Smooth muscle cell (in vitro differentiated cells): ENCODE measurements around the gene PITX3. TPM values are rescaled to one million over a fixed set of nuclear protein-coding genes. Genes with fewer than 3 reads are reported as not detected.

Experiments
- DNase-seq: peaks from one replicate; lab custom pipeline; 2025; ENCODE audit not compliant: unreplicated experiment; lab: John Stamatoyannopoulos, UW
- H2AFZ ChIP-seq: fragments of 200-600 bp; sonication (generic); 2 replicates; pipeline ENCODE4 v1.6.0; 2016; ENCODE audit warnings: antibody characterized with exemption, low read depth, mild to moderate bottlenecking
- H3F3A ChIP-seq: fragments of 200-600 bp; sonication (generic); 2 replicates; pipeline ENCODE4 v1.6.0; 2017; ENCODE audit warnings: antibody characterized with exemption, low read depth
- H3K27ac ChIP-seq: fragments of 200-600 bp; sonication (generic); 2 replicates; pipeline ENCODE4 v1.5.1; 2016; ENCODE audit warnings: low read depth, mild to moderate bottlenecking
- H3K27me3 ChIP-seq: fragments of 200-600 bp; sonication (generic); 2 replicates; pipeline ENCODE4 v1.6.1; 2016; ENCODE audit warnings: low read depth, mild to moderate bottlenecking
- H3K36me3 ChIP-seq: fragments of 200-600 bp; sonication (generic); 2 replicates; pipeline ENCODE4 v1.5.1; 2016; ENCODE audit warnings: low read depth
- H3K4me1 ChIP-seq: fragments of 200-600 bp; sonication (generic); 2 replicates; pipeline ENCODE4 v1.5.1; 2016; ENCODE audit warnings: low read depth
- H3K4me2 ChIP-seq: fragments of 200-600 bp; sonication (generic); 2 replicates; pipeline ENCODE4 v1.6.0; 2016; ENCODE audit warnings: mild to moderate bottlenecking
- H3K4me3 ChIP-seq: fragments of 200-600 bp; sonication (generic); 2 replicates; pipeline ENCODE4 v1.5.1; 2016; ENCODE audit warnings: mild to moderate bottlenecking
- H3K79me2 ChIP-seq: fragments of 200-600 bp; sonication (generic); 2 replicates; pipeline ENCODE4 v1.6.0; 2016; ENCODE audit warnings: low read depth, mild to moderate bottlenecking
- H3K9ac ChIP-seq: fragments of 200-600 bp; sonication (generic); 2 replicates; pipeline ENCODE4 v1.6.0; 2016; ENCODE audit warnings: low read depth
- H3K9me3 ChIP-seq: fragments of 200-600 bp; sonication (generic); replicated peaks from 2 replicates; pipeline ENCODE4 v1.5.1; 2016; ENCODE audit warnings: low read depth
- H4K20me1 ChIP-seq: fragments of 200-600 bp; sonication (generic); 2 replicates; pipeline ENCODE4 v1.6.0; 2016; ENCODE audit warnings: low read depth
- WGBS: methylation state at CpG from one replicate; pipeline ENCODE4 v1.1.7; 2016; ENCODE audit warnings: low lambda C conversion rate; 5-methylcytosine and 5-hydroxymethylcytosine counted together
- polyA plus RNA-seq: library from polyadenylated mRNA; unstranded; fragments of >200 nt; fragmentation: Nextera tagmentation; extraction: Ambion mirVana; gene quantifications from 2 replicates; pipeline ENCODE4 v1.2.1, GENCODE V29; 2016
- total RNA-seq: library from RNA; depleted of rRNA; stranded (reverse); fragments of >200 nt; gene quantifications from 2 replicates; pipeline ENCODE4 v1.2.3, GENCODE V29; 2014
- TF ChIP-seq, protein P1 (sequence below): fragments of 200-600 bp; sonication (generic); IDR thresholded peaks from 2 replicates; pipeline ENCODE4 v1.5.1; 2017; ENCODE audit warnings: borderline replicate concordance, mild to moderate bottlenecking, antibody characterized with exemption; ENCODE audit not compliant: insufficient read depth, poor library complexity, severe bottlenecking

The PITX3 gene
- total and polyA plus RNA-seq, 2 experiments from 2014 or later: 2.0 TPM; not detected in 1

DNA sequence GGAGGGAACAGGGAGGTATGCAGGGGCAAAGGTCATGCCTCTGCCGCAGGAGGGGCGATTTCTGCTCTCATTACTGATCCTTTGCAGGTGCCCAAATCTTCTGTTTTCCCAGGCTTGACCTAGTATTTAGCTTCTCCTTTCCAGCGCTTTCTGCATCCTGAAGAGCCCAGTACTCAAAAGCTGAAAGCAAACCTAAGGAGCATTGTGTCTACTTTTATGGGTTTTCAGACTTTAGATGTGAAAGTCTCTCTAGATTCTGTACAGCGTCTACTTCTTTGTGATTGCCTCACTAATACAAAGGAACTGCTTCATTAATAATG is 4.6 kb upstream of the PITX3 start:
- no peaks in the 10 kb centered on the region for H3K36me3 ChIP-seq
- H3K4me3 ChIP-seq: peak overlapping the region; percentile 80
- H3K9ac ChIP-seq: peak overlapping the region; percentile 89
- peaks cover 50% of the 10 kb centered on the region for H4K20me1 ChIP-seq
- no peaks in the 10 kb centered on the region for H3K9me3 ChIP-seq
- DNase-seq: no peak
- H3K4me1 ChIP-seq: peaks cover 20% of the 10 kb centered on the region
- 7% methylated on average over 3 of the region's 4 CpGs for WGBS
- TF ChIP-seq, protein P1, sequence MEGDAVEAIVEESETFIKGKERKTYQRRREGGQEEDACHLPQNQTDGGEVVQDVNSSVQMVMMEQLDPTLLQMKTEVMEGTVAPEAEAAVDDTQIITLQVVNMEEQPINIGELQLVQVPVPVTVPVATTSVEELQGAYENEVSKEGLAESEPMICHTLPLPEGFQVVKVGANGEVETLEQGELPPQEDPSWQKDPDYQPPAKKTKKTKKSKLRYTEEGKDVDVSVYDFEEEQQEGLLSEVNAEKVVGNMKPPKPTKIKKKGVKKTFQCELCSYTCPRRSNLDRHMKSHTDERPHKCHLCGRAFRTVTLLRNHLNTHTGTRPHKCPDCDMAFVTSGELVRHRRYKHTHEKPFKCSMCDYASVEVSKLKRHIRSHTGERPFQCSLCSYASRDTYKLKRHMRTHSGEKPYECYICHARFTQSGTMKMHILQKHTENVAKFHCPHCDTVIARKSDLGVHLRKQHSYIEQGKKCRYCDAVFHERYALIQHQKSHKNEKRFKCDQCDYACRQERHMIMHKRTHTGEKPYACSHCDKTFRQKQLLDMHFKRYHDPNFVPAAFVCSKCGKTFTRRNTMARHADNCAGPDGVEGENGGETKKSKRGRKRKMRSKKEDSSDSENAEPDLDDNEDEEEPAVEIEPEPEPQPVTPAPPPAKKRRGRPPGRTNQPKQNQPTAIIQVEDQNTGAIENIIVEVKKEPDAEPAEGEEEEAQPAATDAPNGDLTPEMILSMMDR: no peak
- H3F3A ChIP-seq: no peaks in the 10 kb centered on the region
- peak overlapping the region; percentile 91 for H3K4me2 ChIP-seq
- no peaks in the 10 kb centered on the region for H3K27me3 ChIP-seq
- H3K27ac ChIP-seq: peak overlapping the region; percentile 88
- H2AFZ ChIP-seq: no peak overlapping the region
- H3K79me2 ChIP-seq: peaks cover 54% of the 10 kb centered on the region

DNA sequence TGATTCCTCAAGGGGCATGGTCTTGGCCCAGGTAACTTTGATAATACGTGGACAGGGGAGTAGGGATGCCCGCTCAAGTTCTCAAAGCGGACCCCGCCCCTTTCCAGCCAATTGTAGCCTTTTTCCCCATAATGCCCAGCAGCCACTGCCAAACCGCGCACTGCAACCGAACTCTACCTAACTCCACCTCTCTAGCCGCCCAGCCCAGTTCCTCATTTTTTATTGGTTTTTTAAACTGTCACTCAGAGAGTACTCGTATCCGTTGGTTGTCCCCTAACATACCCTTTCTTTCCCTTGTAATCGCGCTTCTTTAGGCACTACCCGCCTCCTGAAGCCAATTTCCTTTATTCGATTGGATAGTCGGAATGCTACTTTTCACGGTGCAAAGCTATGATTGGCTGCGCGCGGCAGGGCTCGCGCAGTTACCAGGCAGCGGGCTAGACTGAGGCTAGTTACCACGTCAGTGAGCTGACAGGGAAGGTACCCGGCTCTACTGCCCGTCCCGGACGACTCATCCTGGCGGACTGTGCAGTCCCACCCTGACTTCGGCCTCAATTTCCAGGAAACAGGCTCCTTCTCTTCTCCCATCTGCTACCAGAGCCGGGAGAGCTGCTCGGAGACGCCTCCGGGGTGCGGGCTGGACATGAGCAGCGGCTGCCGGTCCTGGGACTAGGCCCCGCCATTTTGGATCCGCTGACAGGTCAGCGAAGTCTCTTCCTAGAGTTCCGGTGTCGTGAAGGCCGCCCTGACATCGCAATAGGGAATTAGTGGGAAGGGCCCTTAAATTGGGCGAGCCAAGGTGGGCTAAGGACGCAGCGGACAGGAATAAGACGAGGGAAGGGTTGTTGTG is 4.0 kb upstream of the PITX3 start, which contains the start of gene GBF1:
Gene GBF1 (plus strand): TSS at position 451 of the 850 bp plus-strand sequence. CDS start 13,407 bp downstream, outside the sequence.
- TF ChIP-seq, protein P1: no peak
- Histone ChIP-seq H3K27me3 (peaks cover under 1% of the 10 kb centered on the region), H2AFZ (peak within 1 kb of the TSS; percentile 86), H4K20me1 (peaks cover 44% of the 10 kb centered on the region), H3K79me2 (peaks cover 48% of the 10 kb centered on the region), H3K9me3 (no peaks in the 10 kb centered on the region), H3K9ac (peak within 1 kb of the TSS; percentile 89), H3K4me2 (peak within 1 kb of the TSS; percentile 91), H3K4me1 (peaks cover 20% of the 10 kb centered on the region), H3K4me3 (peak within 1 kb of the TSS; percentile 80), H3K36me3 (no peaks in the 10 kb centered on the region), H3F3A (no peaks in the 10 kb centered on the region), H3K27ac (peak within 1 kb of the TSS; percentile 88)
- DNase-seq: peak; percentile 77
- under 1% methylated on average over 47 of the region's 47 CpGs for WGBS

DNA sequence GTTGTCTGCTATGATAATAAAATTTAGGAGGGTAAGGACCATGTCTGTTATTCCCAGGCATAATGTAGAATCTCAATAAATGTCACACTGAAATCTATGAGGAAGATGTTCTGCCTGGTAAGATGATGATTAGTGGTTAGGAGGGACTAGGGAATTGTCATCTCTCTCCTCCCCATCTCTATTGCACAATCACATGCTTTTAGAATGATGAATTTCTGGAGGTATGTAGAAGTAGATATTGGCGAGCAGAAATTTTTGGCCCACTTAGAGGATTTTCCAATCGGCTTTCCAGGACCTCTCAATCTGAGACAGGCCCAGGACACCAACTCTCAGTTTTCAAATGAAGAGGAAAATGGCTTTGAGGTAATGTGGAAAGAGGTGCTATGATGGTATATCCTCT is 2.0 kb upstream of the PITX3 start:
- H3K27ac ChIP-seq: no peak overlapping the region
- H3K9ac ChIP-seq: no peak overlapping the region
- no peak for DNase-seq
- H3K36me3 ChIP-seq: no peaks in the 10 kb centered on the region
- H3K9me3 ChIP-seq: no peaks in the 10 kb centered on the region
- peaks cover 21% of the 10 kb centered on the region for H3K27me3 ChIP-seq
- no peaks in the 10 kb centered on the region for H3F3A ChIP-seq
- peaks cover 28% of the 10 kb centered on the region for H3K79me2 ChIP-seq
- TF ChIP-seq, protein P1: no peak
- H2AFZ ChIP-seq: no peak overlapping the region
- no peak overlapping the region for H3K4me2 ChIP-seq
- 71% methylated on average over 2 of the region's 2 CpGs for WGBS
- no peak overlapping the region for H3K4me3 ChIP-seq
- peaks cover 20% of the 10 kb centered on the region for H3K4me1 ChIP-seq
- peaks cover 24% of the 10 kb centered on the region for H4K20me1 ChIP-seq
